Esophagus muscularis mucosa (tissue), 3 donors: ENCODE results near the gene MPHOSPH8.

ENCODE experiments used
- CTCF ChIP-seq, 3 experiments: fragments of 200-600 bp in 2 of 3; fragments of 450-650 bp in 1 of 3; sonication (generic) in 2 of 3; IDR thresholded peaks; one replicate each; pipeline ENCODE4 v1.5.1; 2017 to 2019; ENCODE audit warnings: antibody characterized with exemption in 3 of 3, mild to moderate bottlenecking in 2 of 3, moderate library complexity in 1 of 3
- POLR2AphosphoS5 ChIP-seq, 2 donors: sonication (generic); formaldehyde crosslinking; IDR thresholded peaks; one replicate each; pipeline ENCODE4 v1.6.1; 2017; ENCODE audit warnings: antibody characterized with exemption in 2 of 2

GRCh38 chr13:19596086-19596485 is 37.4 kb upstream of the MPHOSPH8 start:
- no peak for TF ChIP-seq CTCF (IDR thresholded peaks at IDR 0.05)
- TF ChIP-seq POLR2AphosphoS5 (IDR thresholded peaks at IDR 0.05) = no peak
